Ovary (tissue), 9 donors: Measurements from ENCODE around the gene KCTD17. TPM values are rescaled to one million over a fixed set of nuclear protein-coding genes. Genes with fewer than 3 reads are reported as not detected.

Experiments
- DNase-seq, 5 donors: peaks; one replicate each; pipeline ENCODE4 v3.0.0-alpha.2; 2019 to 2020
- H3K27ac ChIP-seq, 2 donors: fragments of 200-600 bp; one replicate each; pipeline versions ENCODE4 v1.5.1 to v1.8.0; 2019 to 2022
- H3K27me3 ChIP-seq: fragments of 200-600 bp; one replicate; pipeline ENCODE4 v1.8.0; 2022
- H3K36me3 ChIP-seq: fragments of 200-600 bp; sonication (generic); one replicate; pipeline ENCODE4 v1.5.1; 2019
- H3K4me1 ChIP-seq: one replicate; pipeline ENCODE4 v1.8.1; 2013; ENCODE audit warnings: mild to moderate bottlenecking, moderate library complexity; ENCODE audit not compliant: insufficient read depth
- H3K4me3 ChIP-seq: fragments of 200-600 bp; sonication (generic); one replicate; pipeline ENCODE4 v1.5.1; 2017
- H3K9me3 ChIP-seq, 2 donors: fragments of 200-600 bp in 1 of 2; sonication (generic) in 1 of 2; one replicate each; pipeline versions ENCODE4 v1.5.1 to v1.8.1; 2013 to 2019; ENCODE audit warnings: mild to moderate bottlenecking in 1 of 2, moderate library complexity in 1 of 2
- EP300 ChIP-seq: sonication (generic); formaldehyde crosslinking; IDR thresholded peaks from one replicate; pipeline ENCODE4 v1.6.1; 2017; ENCODE audit warnings: antibody characterized with exemption
- POLR2A ChIP-seq: fragments of 450-650 bp; IDR thresholded peaks from one replicate; pipeline ENCODE4 v1.6.1; 2017; ENCODE audit warnings: antibody characterized with exemption, mild to moderate bottlenecking, moderate library complexity
- WGBS, 3 donors: extraction: QIAGEN DNeasy Blood & Tissue Kit in 1 of 3; methylation state at CpG; one replicate each; pipeline versions ENCODE4 v1.1.5 to v1.1.7; 2013 to 2017; 5-methylcytosine and 5-hydroxymethylcytosine counted together
- intact Hi-C, 4 donors: fragments of 100-400 bp; cut with DNase I; formaldehyde crosslinking; loops; one replicate each; pipeline versions ENCODE4 v1.11.0 to v1.15.1; 2022 to 2023
- polyA plus RNA-seq, 2 donors: library from polyadenylated mRNA; stranded (reverse); fragments of 200-250 nt in 1 of 2; fragments of 350-450 nt in 1 of 2; fragmentation: Illumina TruSeq in 1 of 2; extraction: RNeasy Lipid Tissue Mini Kit (QIAGEN cat#74804) in 1 of 2; gene quantifications; one replicate each; pipeline ENCODE4 v1.2.3, GENCODE V29; 2013 to 2014
- total RNA-seq, 7 donors: library from RNA; depleted of rRNA in 2 of 7; stranded (reverse); fragments of >200 nt in 2 of 7; fragmentation: NEBNext Ultra II Directional in 3 of 7; extraction: Animal tissue kit (Norgen Biotek cat#: 25700) in 3 of 7; gene quantifications; one replicate each; pipeline versions ENCODE4 v1.1.0 to v1.2.4, GENCODE V29; 2016 to 2023
- TF ChIP-seq, protein P1 (sequence below), 3 donors: fragments of 450-650 bp in 2 of 3; fragments of 200-600 bp in 1 of 3; IDR thresholded peaks; one replicate each; pipeline versions ENCODE4 v1.5.1 to v1.8.0; 2016 to 2022; ENCODE audit warnings: antibody characterized with exemption in 3 of 3, mild to moderate bottlenecking in 1 of 3
- donor health status: DM: no; HTN: no; CAD: no; lungs with moderate emphysema.
- donor health status: DM: no; HTN: no; CAD: no.
- donor health status: Bipolar disorder and iron deficiency.
- donor health status: DM: yes; HTN: yes; CAD: no.
- donor health status: DM: no; HTN: no; CAD: no.
- donor health status: DM: yes; HTN: yes; CAD: no.

Gene KCTD17
- total and polyA plus RNA-seq, 9 donors, result 4.5 to 34.7 (median 26.7) TPM

DNA sequence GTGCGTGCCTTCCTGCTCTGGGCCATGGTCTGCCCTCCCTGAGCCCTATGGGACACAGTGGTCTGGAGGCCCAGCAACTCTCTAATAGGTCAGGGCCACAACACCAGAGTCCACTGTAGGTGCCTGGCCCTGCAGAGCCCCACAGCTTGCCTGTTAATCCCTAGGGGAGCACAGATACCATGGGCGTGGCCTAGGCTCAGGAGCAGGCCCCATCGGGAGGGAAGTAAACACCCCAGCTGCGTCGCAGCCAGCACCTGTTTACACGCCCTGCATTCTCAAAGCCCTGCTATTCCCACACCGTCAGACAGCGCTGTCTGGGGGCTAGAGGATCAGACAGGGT is 2.5 kb downstream of the KCTD17 start:
- no peaks in the 10 kb centered on the region for H3K9me3 ChIP-seq
- no peaks in the 10 kb centered on the region for H3K36me3 ChIP-seq
- intact Hi-C loops, result loop anchor here in 1 of 4 donors (10.0 kb wide), 1 partner anchor 279 kb away; the partner anchor contains the start of gene IFT27
- H3K4me3 ChIP-seq, result no peak overlapping the region
- no peak overlapping the region for H3K27ac ChIP-seq
- DNase-seq, result no peak
- peaks cover 5% of the 10 kb centered on the region for H3K4me1 ChIP-seq
- 87 to 93% (median 87%) methylated on average over 8 of the region's 8 CpGs for WGBS, 3 donors
- TF ChIP-seq, protein P1, sequence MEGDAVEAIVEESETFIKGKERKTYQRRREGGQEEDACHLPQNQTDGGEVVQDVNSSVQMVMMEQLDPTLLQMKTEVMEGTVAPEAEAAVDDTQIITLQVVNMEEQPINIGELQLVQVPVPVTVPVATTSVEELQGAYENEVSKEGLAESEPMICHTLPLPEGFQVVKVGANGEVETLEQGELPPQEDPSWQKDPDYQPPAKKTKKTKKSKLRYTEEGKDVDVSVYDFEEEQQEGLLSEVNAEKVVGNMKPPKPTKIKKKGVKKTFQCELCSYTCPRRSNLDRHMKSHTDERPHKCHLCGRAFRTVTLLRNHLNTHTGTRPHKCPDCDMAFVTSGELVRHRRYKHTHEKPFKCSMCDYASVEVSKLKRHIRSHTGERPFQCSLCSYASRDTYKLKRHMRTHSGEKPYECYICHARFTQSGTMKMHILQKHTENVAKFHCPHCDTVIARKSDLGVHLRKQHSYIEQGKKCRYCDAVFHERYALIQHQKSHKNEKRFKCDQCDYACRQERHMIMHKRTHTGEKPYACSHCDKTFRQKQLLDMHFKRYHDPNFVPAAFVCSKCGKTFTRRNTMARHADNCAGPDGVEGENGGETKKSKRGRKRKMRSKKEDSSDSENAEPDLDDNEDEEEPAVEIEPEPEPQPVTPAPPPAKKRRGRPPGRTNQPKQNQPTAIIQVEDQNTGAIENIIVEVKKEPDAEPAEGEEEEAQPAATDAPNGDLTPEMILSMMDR (IDR thresholded peaks at IDR 0.05), result no peak
- TF ChIP-seq EP300, result no peak
- TF ChIP-seq POLR2A, result no peak
- no peaks in the 10 kb centered on the region for H3K27me3 ChIP-seq

- Histone ChIP-seq H3K27me3 (no peaks in the 10 kb centered on the region), H3K36me3 (no peaks in the 10 kb centered on the region), H3K9me3 (no peaks in the 10 kb centered on the region), H3K27ac (no peak overlapping the region), H3K4me3 (no peak overlapping the region), H3K4me1 (peaks cover 5% of the 10 kb centered on the region)
- TF ChIP-seq EP300 (no peak), POLR2A (no peak)
- TF ChIP-seq, protein P1 (IDR thresholded peaks at IDR 0.05), result no peak
- intact Hi-C loops, result loop anchor here in 1 of 4 donors (10.0 kb wide), 1 partner anchor 280 kb away; the partner anchor contains the start of gene IFT27
- 93 to 96% (median 93%) methylated on average over 20 of the region's 20 CpGs for WGBS, 3 donors
- no peak for DNase-seq
Measured at GRCh38 chr22:37054600-37055365, 3.2 kb downstream of the KCTD17 start.

DNA sequence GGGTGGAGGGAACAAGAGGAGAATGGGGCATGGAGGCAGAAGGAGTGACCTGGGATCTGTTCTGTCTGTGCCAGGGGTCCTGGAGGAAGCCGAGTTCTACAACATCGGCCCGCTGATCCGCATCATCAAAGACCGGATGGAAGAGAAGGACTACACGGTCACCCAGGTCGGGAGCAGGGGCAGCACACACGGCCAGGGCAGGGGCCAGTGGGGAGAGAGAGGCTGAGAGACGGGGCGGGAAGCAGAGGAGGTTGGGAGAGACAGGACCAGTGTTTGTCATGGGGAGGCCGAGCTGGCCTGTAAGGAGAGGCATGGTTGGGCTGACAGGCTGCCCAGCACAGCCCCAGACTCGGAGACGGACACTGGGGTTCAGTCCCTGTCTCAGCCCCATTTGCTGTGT is 4.7 kb downstream of the KCTD17 start:
- no peaks in the 10 kb centered on the region for H3K9me3 ChIP-seq
- peaks cover 5% of the 10 kb centered on the region for H3K4me1 ChIP-seq
- H3K27ac ChIP-seq, result no peak overlapping the region
- intact Hi-C loops, result loop anchor here in 1 of 4 donors (10.0 kb wide), 1 partner anchor 281 kb away; the partner anchor contains the start of gene IFT27
- DNase-seq, result no peak
- TF ChIP-seq EP300 (no peak), POLR2A (no peak)
- TF ChIP-seq, protein P1 (IDR thresholded peaks at IDR 0.05), result no peak
- H3K36me3 ChIP-seq, result no peaks in the 10 kb centered on the region
- no peak overlapping the region for H3K4me3 ChIP-seq
- WGBS, 3 donors, result 93 to 96% (median 95%) methylated on average over 13 of the region's 13 CpGs
- H3K27me3 ChIP-seq, result no peaks in the 10 kb centered on the region

DNA sequence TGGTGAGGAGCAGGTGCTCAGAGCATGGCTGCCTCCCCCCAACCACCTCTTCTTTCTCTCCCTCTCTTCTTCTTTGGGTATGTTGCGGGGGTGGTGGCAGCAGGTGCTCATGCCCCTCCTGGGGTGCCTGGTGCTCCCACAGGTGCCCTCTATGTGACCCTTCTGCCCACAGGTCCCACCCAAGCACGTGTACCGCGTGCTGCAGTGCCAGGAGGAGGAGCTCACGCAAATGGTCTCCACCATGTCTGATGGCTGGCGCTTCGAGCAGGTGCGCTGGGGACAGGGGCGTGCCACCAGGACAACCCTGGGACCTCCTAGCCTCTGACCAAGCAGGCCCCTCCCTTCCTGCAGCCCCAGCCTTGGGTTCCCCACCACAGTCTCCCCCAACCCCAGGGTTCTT is 5.7 kb downstream of the KCTD17 start:
- no peaks in the 10 kb centered on the region for H3K36me3 ChIP-seq
- WGBS, 3 donors, result 79 to 87% (median 85%) methylated on average over 9 of the region's 9 CpGs

More for the DNA sequence above, 5.7 kb downstream of the KCTD17 start:
- no peak overlapping the region for H3K4me3 ChIP-seq
- H3K4me1 ChIP-seq, result peaks cover 10% of the 10 kb centered on the region
- H3K9me3 ChIP-seq, result no peaks in the 10 kb centered on the region
- intact Hi-C loops, result loop anchor here in 1 of 4 donors (10.0 kb wide), 1 partner anchor 282 kb away; the partner anchor contains the start of gene IFT27
- TF ChIP-seq, protein P1 (IDR thresholded peaks at IDR 0.05), result no peak
- TF ChIP-seq POLR2A (no peak), EP300 (no peak)
- no peak for DNase-seq
- no peak overlapping the region for H3K27ac ChIP-seq
- H3K27me3 ChIP-seq, result no peaks in the 10 kb centered on the region
